ENCODE measurements around the gene LRRK1.

The LRRK1 gene

DNA sequence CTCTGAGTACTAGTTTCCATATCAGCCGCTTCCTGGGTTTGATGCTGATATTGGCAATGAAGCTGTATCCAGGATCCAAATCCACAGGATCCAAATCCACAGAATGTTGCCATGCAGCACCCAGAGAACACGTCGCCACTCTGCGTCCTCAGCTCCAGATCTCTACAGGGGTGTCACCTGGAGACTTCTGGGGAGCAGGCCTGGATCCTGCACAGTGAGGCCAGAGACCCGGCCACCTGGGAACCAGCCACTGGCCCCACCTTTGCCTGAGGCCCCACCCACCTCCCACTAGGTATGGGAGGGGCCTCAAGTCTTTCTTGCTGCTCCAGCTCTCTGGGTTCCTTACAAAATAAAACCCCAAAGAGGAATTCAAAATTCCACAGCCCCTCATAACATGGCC lies 123.9 kb downstream of the LRRK1 start:
- Histone ChIP-seq H3K36me3 (ENCODE audit: control insufficient read depth, low read length) (peaks cover 96% of the 10 kb centered on the region), H3K27me3 (ENCODE audit: control insufficient read depth, low read length) (no peaks in the 10 kb centered on the region), H4K20me1 (ENCODE audit: control insufficient read depth, insufficient read depth, low read depth, low read length) (0 out of 2 replicates have a peak, but pooled peaks cover 12% of the 10 kb centered on the region), H3K9me3 (ENCODE audit: control insufficient read depth, insufficient read depth, low read length) (no peaks in the 10 kb centered on the region), H3K4me3 (ENCODE audit: low read length) (no peak overlapping the region), H3K27ac (ENCODE audit: low read depth, low read length) (no peak overlapping the region), H3K9me2 (replicated peaks; ENCODE audit: control insufficient read depth, low read length) (no peaks in the 10 kb centered on the region), H3K4me2 (ENCODE audit: low read length) (no peak overlapping the region), H3K4me1 (ENCODE audit: control insufficient read depth, low read length) (no peaks in the 10 kb centered on the region), H3F3A (ENCODE audit: control insufficient read depth, insufficient read depth) (peaks cover 4% of the 10 kb centered on the region; the same call in 1 of the 2 replicates), H3K79me2 (ENCODE audit: control insufficient read depth, low read length) (peaks cover 24% of the 10 kb centered on the region)
- no peak for TF ChIP-seq EZH2phosphoT487 (IDR thresholded peaks at IDR 0.05; ENCODE audit: borderline replicate concordance, low read length)
- TF ChIP-seq, protein P1, sequence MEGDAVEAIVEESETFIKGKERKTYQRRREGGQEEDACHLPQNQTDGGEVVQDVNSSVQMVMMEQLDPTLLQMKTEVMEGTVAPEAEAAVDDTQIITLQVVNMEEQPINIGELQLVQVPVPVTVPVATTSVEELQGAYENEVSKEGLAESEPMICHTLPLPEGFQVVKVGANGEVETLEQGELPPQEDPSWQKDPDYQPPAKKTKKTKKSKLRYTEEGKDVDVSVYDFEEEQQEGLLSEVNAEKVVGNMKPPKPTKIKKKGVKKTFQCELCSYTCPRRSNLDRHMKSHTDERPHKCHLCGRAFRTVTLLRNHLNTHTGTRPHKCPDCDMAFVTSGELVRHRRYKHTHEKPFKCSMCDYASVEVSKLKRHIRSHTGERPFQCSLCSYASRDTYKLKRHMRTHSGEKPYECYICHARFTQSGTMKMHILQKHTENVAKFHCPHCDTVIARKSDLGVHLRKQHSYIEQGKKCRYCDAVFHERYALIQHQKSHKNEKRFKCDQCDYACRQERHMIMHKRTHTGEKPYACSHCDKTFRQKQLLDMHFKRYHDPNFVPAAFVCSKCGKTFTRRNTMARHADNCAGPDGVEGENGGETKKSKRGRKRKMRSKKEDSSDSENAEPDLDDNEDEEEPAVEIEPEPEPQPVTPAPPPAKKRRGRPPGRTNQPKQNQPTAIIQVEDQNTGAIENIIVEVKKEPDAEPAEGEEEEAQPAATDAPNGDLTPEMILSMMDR (IDR thresholded peaks at IDR 0.05; ENCODE audit: low read depth, low read length, poor library complexity, severe bottlenecking) = no peak

DNA sequence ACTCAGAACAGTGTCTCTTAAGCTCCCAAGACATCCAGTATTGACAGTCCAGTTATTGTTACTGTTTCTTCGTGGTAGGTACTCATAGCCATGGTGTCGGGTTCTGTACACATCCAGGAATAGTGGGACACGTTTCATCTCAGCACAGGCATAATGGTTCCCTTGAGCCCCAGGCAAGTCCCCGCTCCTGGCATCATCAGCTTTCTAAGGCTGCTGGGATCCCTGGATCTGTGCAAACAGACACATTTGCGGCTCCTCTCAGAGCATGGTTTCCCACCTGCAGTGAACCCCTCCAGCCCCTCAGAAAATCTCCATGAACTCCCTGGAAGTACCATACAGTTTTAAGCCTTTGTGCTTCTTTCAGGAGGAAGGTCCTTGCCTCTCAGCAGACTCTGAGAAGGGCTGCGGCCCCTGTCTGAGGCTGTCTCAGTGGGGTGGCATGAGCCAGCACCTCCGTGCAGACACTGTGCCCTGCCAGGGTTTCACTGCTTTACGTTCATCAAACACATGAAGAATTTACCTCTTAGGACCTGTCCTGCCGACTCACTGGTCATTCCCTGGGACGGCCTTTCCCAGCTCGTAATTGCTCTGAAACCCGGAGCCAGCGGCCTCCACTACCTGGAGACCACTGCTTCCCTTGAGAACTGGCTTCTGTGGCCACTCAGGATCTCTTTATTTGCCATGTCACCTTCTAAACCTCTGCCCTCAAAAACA lies 124.9 kb downstream of the LRRK1 start:
- 0 out of 2 replicates have a peak, but pooled peaks cover 12% of the 10 kb centered on the region for H4K20me1 ChIP-seq (ENCODE audit: control insufficient read depth, insufficient read depth, low read depth, low read length)
- no peaks in the 10 kb centered on the region for H3K9me2 ChIP-seq (replicated peaks; ENCODE audit: control insufficient read depth, low read length)
- H3K27me3 ChIP-seq (ENCODE audit: control insufficient read depth, low read length) = no peaks in the 10 kb centered on the region
- H3K27ac ChIP-seq (ENCODE audit: low read depth, low read length) = no peak overlapping the region
- no peaks in the 10 kb centered on the region for H3K4me1 ChIP-seq (ENCODE audit: control insufficient read depth, low read length)
- no peak for TF ChIP-seq EZH2phosphoT487 (IDR thresholded peaks at IDR 0.05; ENCODE audit: borderline replicate concordance, low read length)
- TF ChIP-seq, protein P1 (IDR thresholded peaks at IDR 0.05; ENCODE audit: low read depth, low read length, poor library complexity, severe bottlenecking) = no peak
- no peak overlapping the region for H3K4me2 ChIP-seq (ENCODE audit: low read length)
- no peaks in the 10 kb centered on the region for H3K9me3 ChIP-seq (ENCODE audit: control insufficient read depth, insufficient read depth, low read length)
- peaks cover 96% of the 10 kb centered on the region for H3K36me3 ChIP-seq (ENCODE audit: control insufficient read depth, low read length)
- H3K79me2 ChIP-seq (ENCODE audit: control insufficient read depth, low read length) = peaks cover 16% of the 10 kb centered on the region
- H3F3A ChIP-seq (ENCODE audit: control insufficient read depth, insufficient read depth) = peaks cover 6% of the 10 kb centered on the region; the same call in 1 of the 2 replicates
- H3K4me3 ChIP-seq (ENCODE audit: low read length) = no peak overlapping the region

DNA sequence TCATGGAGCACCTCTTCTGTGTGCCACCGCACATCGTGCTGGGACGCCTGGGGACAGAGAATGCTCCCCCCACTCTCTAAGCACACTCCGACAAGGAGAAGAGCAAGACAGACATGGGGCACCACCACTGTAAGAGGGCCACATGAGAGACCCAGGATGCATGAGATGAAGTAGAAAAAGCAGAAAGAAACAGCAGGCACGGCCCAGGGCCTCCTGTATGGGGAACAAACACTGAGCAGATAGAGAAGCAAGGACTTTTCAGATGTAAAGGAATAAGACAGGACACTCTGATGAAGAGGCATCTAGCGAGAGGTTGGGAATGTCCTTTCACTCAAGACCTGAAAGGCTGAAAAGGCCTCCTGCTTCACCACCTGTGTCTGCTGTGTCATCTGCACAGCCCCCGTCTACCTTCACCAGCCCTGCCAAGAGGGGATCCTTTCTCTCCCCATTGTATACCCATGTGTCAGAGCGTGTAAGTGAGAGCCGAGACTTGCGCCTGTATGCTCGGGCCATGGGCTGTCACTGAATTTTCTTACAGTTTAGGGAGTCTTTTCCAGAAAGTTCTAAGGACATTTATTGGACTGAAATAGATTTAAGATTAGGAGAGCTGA lies 125.6 kb downstream of the LRRK1 start:
- Histone ChIP-seq H3F3A (ENCODE audit: control insufficient read depth, insufficient read depth) (peaks cover 6% of the 10 kb centered on the region; the same call in 1 of the 2 replicates), H3K9me3 (ENCODE audit: control insufficient read depth, insufficient read depth, low read length) (no peaks in the 10 kb centered on the region), H3K4me1 (ENCODE audit: control insufficient read depth, low read length) (no peaks in the 10 kb centered on the region), H4K20me1 (ENCODE audit: control insufficient read depth, insufficient read depth, low read depth, low read length) (0 out of 2 replicates have a peak, but pooled peaks cover 12% of the 10 kb centered on the region), H3K79me2 (ENCODE audit: control insufficient read depth, low read length) (peaks cover 14% of the 10 kb centered on the region), H3K4me2 (ENCODE audit: low read length) (no peak overlapping the region), H3K27me3 (ENCODE audit: control insufficient read depth, low read length) (no peaks in the 10 kb centered on the region), H3K4me3 (ENCODE audit: low read length) (no peak overlapping the region), H3K9me2 (replicated peaks; ENCODE audit: control insufficient read depth, low read length) (no peaks in the 10 kb centered on the region), H3K27ac (ENCODE audit: low read depth, low read length) (no peak overlapping the region), H3K36me3 (ENCODE audit: control insufficient read depth, low read length) (peaks cover 98% of the 10 kb centered on the region)
- TF ChIP-seq, protein P1 (IDR thresholded peaks at IDR 0.05; ENCODE audit: low read depth, low read length, poor library complexity, severe bottlenecking) = no peak
- no peak for TF ChIP-seq EZH2phosphoT487 (IDR thresholded peaks at IDR 0.05; ENCODE audit: borderline replicate concordance, low read length)

All from DOHH2 (cell line).